IMR-90 (cell line): Measurements from ENCODE around the gene CAPS2. TPM values are rescaled to one million over a fixed set of nuclear protein-coding genes. Genes with fewer than 3 reads are reported as not detected.

Experiments used
- ATAC-seq: fragments of 200-7000 bp; cut with Tn5 transposase; 2 replicates; pipeline ENCODE4 v1.9.1; 2020; ENCODE audit warnings: low read depth, mild to moderate bottlenecking, moderate library complexity
- BruUV-seq: library from RNA; stranded (reverse); fragments of 400-500 nt; replicated peaks from 2 replicates; lab custom pipeline; 2021; lab: Mats Ljungman, UMichigan
- CTCF ChIA-PET: fragments of 300-600 bp; formaldehyde crosslinking; extraction: SDS; loops from one replicate; lab custom pipeline; 2021; ENCODE audit warnings: antibody characterized with exemption; lab: Yijun Ruan, JAX
- POLR2A ChIA-PET: fragments of 300-600 bp; sonication (Branson Sonifier 250); formaldehyde crosslinking; loops from one replicate; lab custom pipeline; 2022; ENCODE audit warnings: antibody characterized with exemption; ENCODE audit not compliant: unreplicated experiment; lab: Charles Lee
- DNase-seq: peaks from one replicate; pipeline ENCODE4 v3.0.0; 2013
- H2AFZ ChIP-seq: replicated peaks from 2 replicates; pipeline ENCODE3; 2013; ENCODE audit warnings: low read length, mild to moderate bottlenecking; ENCODE audit not compliant: poor library complexity
- H2AK5ac ChIP-seq: 2 replicates; pipeline ENCODE4 v1.6.1; 2013; ENCODE audit warnings: low read depth, low read length, inconsistent platforms
- H2AK9ac ChIP-seq: replicated peaks from 2 replicates; pipeline ENCODE3; 2013; ENCODE audit warnings: mild to moderate bottlenecking, low read depth, low read length, moderate library complexity; ENCODE audit not compliant: poor library complexity
- H2BK120ac ChIP-seq: 2 replicates; pipeline ENCODE4 v1.6.1; 2013; ENCODE audit warnings: low read depth, low read length, inconsistent platforms
- H2BK15ac ChIP-seq: 3 replicates; pipeline ENCODE4 v1.6.1; 2013; ENCODE audit warnings: low read depth, low read length, inconsistent platforms
- H2BK20ac ChIP-seq: 2 replicates; pipeline ENCODE4 v1.6.1; 2013; ENCODE audit warnings: low read depth, mild to moderate bottlenecking, inconsistent platforms, low read length, moderate library complexity
- H2BK5ac ChIP-seq: 2 replicates; pipeline ENCODE4 v1.6.1; 2013; ENCODE audit warnings: mild to moderate bottlenecking, low read depth, low read length, inconsistent platforms; ENCODE audit not compliant: poor library complexity, severe bottlenecking
- H3K14ac ChIP-seq: replicated peaks from 2 replicates; pipeline ENCODE4 v1.6.1; 2013; ENCODE audit warnings: low read depth, low read length, inconsistent platforms
- H3K18ac ChIP-seq: 2 replicates; pipeline ENCODE4 v1.6.1; 2013; ENCODE audit warnings: low read depth, low read length, control low read depth
- H3K23ac ChIP-seq: 2 replicates; pipeline ENCODE4 v1.6.1; 2013; ENCODE audit warnings: low read depth, low read length, inconsistent platforms
- H3K27ac ChIP-seq: 2 replicates; pipeline ENCODE4 v1.5.1; 2013; ENCODE audit warnings: mild to moderate bottlenecking, control low read depth, low read length; ENCODE audit not compliant: insufficient read depth
- H3K27me3 ChIP-seq: 2 replicates; pipeline ENCODE4 v1.6.1; 2013; ENCODE audit warnings: low read length; ENCODE audit not compliant: control insufficient read depth, insufficient read depth
- H3K36me3 ChIP-seq: 2 replicates; pipeline ENCODE4 v1.6.1; 2013; ENCODE audit warnings: low read length, mixed read lengths; ENCODE audit not compliant: control insufficient read depth, insufficient read depth
- H3K4ac ChIP-seq: 2 replicates; pipeline ENCODE4 v1.6.1; 2013; ENCODE audit warnings: low read depth, low read length, inconsistent platforms
- H3K4me1 ChIP-seq: 2 replicates; pipeline ENCODE4 v1.6.1; 2013; ENCODE audit warnings: low read length, mixed read lengths; ENCODE audit not compliant: control insufficient read depth, insufficient read depth
- H3K4me2 ChIP-seq: 2 replicates; pipeline ENCODE4 v1.6.1; 2013; ENCODE audit warnings: low read depth, mild to moderate bottlenecking, control low read depth, low read length, moderate library complexity
- H3K4me3 ChIP-seq: 2 replicates; pipeline ENCODE4 v1.5.1; 2013; ENCODE audit warnings: low read depth, mild to moderate bottlenecking, control low read depth, low read length, moderate library complexity; ENCODE audit not compliant: insufficient read depth
- H3K56ac ChIP-seq: 2 replicates; pipeline ENCODE4 v1.6.1; 2013; ENCODE audit warnings: low read length, inconsistent platforms; ENCODE audit not compliant: insufficient read depth; ENCODE audit errors: extremely low read depth
- H3K79me1 ChIP-seq, 2 experiments: 2 replicates each; pipeline ENCODE4 v1.6.1; 2013; ENCODE audit warnings: low read length in 2 of 2, inconsistent platforms in 1 of 2, low read depth in 1 of 2
- H3K9ac ChIP-seq: 2 replicates; pipeline ENCODE4 v1.6.1; 2013; ENCODE audit warnings: low read depth, low read length, control low read depth
- H3K9me1 ChIP-seq: 2 replicates; pipeline ENCODE4 v1.6.1; 2013; ENCODE audit warnings: low read length, inconsistent platforms; ENCODE audit not compliant: insufficient read depth
- H3K9me3 ChIP-seq: 2 replicates; pipeline ENCODE4 v1.6.1; 2013; ENCODE audit warnings: low read length; ENCODE audit not compliant: control insufficient read depth, insufficient read depth
- H4K20me1 ChIP-seq: 2 replicates; pipeline ENCODE4 v1.6.1; 2013; ENCODE audit warnings: low read length, inconsistent platforms; ENCODE audit not compliant: insufficient read depth
- H4K5ac ChIP-seq: 2 replicates; pipeline ENCODE4 v1.6.1; 2013; ENCODE audit warnings: mild to moderate bottlenecking, low read depth, low read length, control low read depth
- H4K8ac ChIP-seq, 2 experiments: 2 replicates each; pipeline ENCODE4 v1.6.1; 2013; ENCODE audit warnings: low read depth in 2 of 2, low read length in 2 of 2, control low read depth in 1 of 2, inconsistent platforms in 1 of 2
- H4K91ac ChIP-seq: 2 replicates; pipeline ENCODE4 v1.6.1; 2013; ENCODE audit warnings: low read depth, low read length, inconsistent platforms; ENCODE audit not compliant: insufficient read depth
- BHLHE40 ChIP-seq: fragments of 150-350 bp; IDR thresholded peaks from 2 replicates; pipeline ENCODE4 v1.6.1; 2016; ENCODE audit warnings: mild to moderate bottlenecking, low read depth, low read length
- CEBPB ChIP-seq: IDR thresholded peaks from 2 replicates; pipeline ENCODE4 v1.6.1; 2012; ENCODE audit warnings: low read depth, low read length, improper control_type of control experiment
- CHD1 ChIP-seq: IDR thresholded peaks from 2 replicates; pipeline ENCODE4 v1.6.1; 2012; ENCODE audit warnings: low read depth, low read length, improper control_type of control experiment
- CTCF ChIP-seq: conservative IDR thresholded peaks from 2 replicates; pipeline ENCODE4 v1.5.1; 2012; ENCODE audit warnings: mild to moderate bottlenecking, low read depth, low read length, improper control_type of control experiment
- ELK1 ChIP-seq: fragments of 150-350 bp; IDR thresholded peaks from 2 replicates; pipeline ENCODE4 v1.6.1; 2016; ENCODE audit warnings: low read depth, mild to moderate bottlenecking, low read length, moderate library complexity, borderline replicate concordance
- FOS ChIP-seq: fragments of 150-350 bp; IDR thresholded peaks from 2 replicates; pipeline ENCODE4 v1.6.1; 2016; ENCODE audit warnings: low read depth, low read length
- MAFK ChIP-seq: IDR thresholded peaks from 2 replicates; pipeline ENCODE4 v1.6.1; 2012; ENCODE audit warnings: low read depth, low read length, improper control_type of control experiment
- MAZ ChIP-seq: IDR thresholded peaks from 2 replicates; pipeline ENCODE4 v1.6.1; 2012; ENCODE audit warnings: low read depth, mild to moderate bottlenecking, low read length, improper control_type of control experiment, moderate library complexity, borderline replicate concordance
- MXI1 ChIP-seq: IDR thresholded peaks from 2 replicates; pipeline ENCODE4 v1.6.1; 2012; ENCODE audit warnings: low read depth, mild to moderate bottlenecking, low read length, moderate library complexity, borderline replicate concordance
- NFE2L2 ChIP-seq: fragments of 150-350 bp; IDR thresholded peaks from 2 replicates; pipeline ENCODE4 v1.6.1; 2016; ENCODE audit warnings: low read depth, mild to moderate bottlenecking, low read length
- POLR2A ChIP-seq: IDR thresholded peaks from 2 replicates; pipeline ENCODE4 v1.6.1; 2012; ENCODE audit warnings: mild to moderate bottlenecking, low read depth, low read length
- RAD21 ChIP-seq: IDR thresholded peaks from 2 replicates; pipeline ENCODE4 v1.6.1; 2012; ENCODE audit warnings: low read length, improper control_type of control experiment
- RCOR1 ChIP-seq: IDR thresholded peaks from 2 replicates; pipeline ENCODE4 v1.6.1; 2012; ENCODE audit warnings: mild to moderate bottlenecking, low read length, improper control_type of control experiment; ENCODE audit not compliant: insufficient replicate concordance
- RFX5 ChIP-seq: IDR thresholded peaks from 2 replicates; pipeline ENCODE4 v1.8.0; 2012; ENCODE audit warnings: low read depth, mild to moderate bottlenecking, low read length, moderate library complexity
- SMC3 ChIP-seq: fragments of 150-350 bp; IDR thresholded peaks from 2 replicates; pipeline ENCODE4 v1.6.1; 2016; ENCODE audit warnings: low read depth, mild to moderate bottlenecking, antibody characterized with exemption, low read length, moderate library complexity
- USF2 ChIP-seq: fragments of 150-350 bp; IDR thresholded peaks from 2 replicates; pipeline ENCODE4 v1.6.1; 2017; ENCODE audit warnings: mild to moderate bottlenecking, antibody characterized with exemption, low read length, low read depth
- dilution Hi-C: fragments of 300-500 bp; cut with HindIII; formaldehyde crosslinking; loops from one replicate; pipeline ENCODE4 v1.14.3; 2018; ENCODE audit warnings: low sequenced_read_pairs; ENCODE audit not compliant: unreplicated experiment
- in situ Hi-C: fragments of 300-500 bp; cut with MboI; formaldehyde crosslinking; loops from 3 replicates; pipeline ENCODE4 v1.14.3; 2019; ENCODE audit warnings: low sequenced_read_pairs, inconsistent platforms, mixed read lengths
- intact Hi-C: fragments of 100-400 bp; cut with micrococcal nuclease; formaldehyde crosslinking; loops from 2 replicates; pipeline ENCODE4 v1.10.0; 2022
- polyA plus RNA-seq, 3 experiments: library from polyadenylated mRNA; depleted of rRNA; stranded (reverse); fragments of >200 nt; gene quantifications; 2 replicates each; pipeline ENCODE4 v1.2.3, GENCODE V29; 2012; ENCODE audit warnings: low replicate concordance in 1 of 3
- total RNA-seq: library from RNA; depleted of rRNA; stranded (reverse); fragments of >200 nt; gene quantifications from 2 replicates; pipeline ENCODE4 v1.2.3, GENCODE V29; 2012

Gene CAPS2
- total and polyA plus RNA-seq, 2 of the 4 experiments (the other 2 are of a cell fraction): 1.2 to 2.7 TPM

- Histone ChIP-seq H3K36me3 (no peaks in the 10 kb centered on the region), H3K18ac (no peak overlapping the region), H2BK20ac (no peak overlapping the region), H2BK15ac (no peak overlapping the region), H3K14ac (no peak overlapping the region), H3K27ac (no peak overlapping the region), H3K56ac (no peak overlapping the region), H3K4me1 (no peaks in the 10 kb centered on the region), H2AK5ac (no peak overlapping the region), H2BK120ac (no peak overlapping the region), H3K23ac (no peak overlapping the region), H3K4me2 (no peak overlapping the region), H3K9me1 (no peaks in the 10 kb centered on the region), H3K27me3 (no peaks in the 10 kb centered on the region), H2AK9ac (no peak overlapping the region), H4K91ac (no peak overlapping the region), H4K20me1 (no peaks in the 10 kb centered on the region), H3K9me3 (peaks cover 4% of the 10 kb centered on the region; the same call in 1 of the 2 replicates), H3K4me3 (no peak overlapping the region), H2BK5ac (no peak overlapping the region), H4K5ac (no peak overlapping the region), H2AFZ (no peak overlapping the region), H3K9ac (no peak overlapping the region), H3K4ac (no peak overlapping the region), H3K79me1 (no peaks in the 10 kb centered on the region), H4K8ac (no peak overlapping the region)
- dilution Hi-C loops: no loop called here
- ChIA-PET CTCF (no interaction called here), POLR2A (no interaction called here)
- DNase-seq (no peak), ATAC-seq (no peak)
- BruUV-seq: no TSS peak
- TF ChIP-seq MAFK (no peak), MAZ (no peak), CEBPB (no peak), USF2 (no peak), RCOR1 (no peak), SMC3 (no peak), ELK1 (no peak), NFE2L2 (no peak), BHLHE40 (no peak), CTCF (no peak), CHD1 (no peak), RAD21 (no peak), MXI1 (no peak), RFX5 (no peak), POLR2A (no peak), FOS (no peak)
- intact Hi-C loops: no loop called here
- in situ Hi-C loops: no loop called here
Observed at GRCh38 chr12:75354011-75354410, 23.9 kb upstream of the CAPS2 start.
